CD4-positive, alpha-beta T cell (primary cell): Measurements from ENCODE around the gene ADGRL3. TPM values are rescaled to one million over a fixed set of nuclear protein-coding genes. Genes with fewer than 3 reads are reported as not detected.

Source experiments
- ATAC-seq: fragments of 200-7000 bp; cut with Tn5 transposase; one replicate; pipeline ENCODE4 v1.10.0; 2022; ENCODE audit warnings: mild to moderate bottlenecking; ENCODE audit not compliant: poor library complexity
- CTCF ChIA-PET: fragments of 350-600 bp; sonication (Branson Sonifier 250); formaldehyde crosslinking; loops from one replicate; lab custom pipeline; 2021; ENCODE audit warnings: antibody characterized with exemption, inconsistent platforms; lab: Charles Lee
- POLR2A ChIA-PET: fragments of 350-600 bp; sonication (Branson Sonifier 250); formaldehyde crosslinking; loops from one replicate; lab custom pipeline; 2021; ENCODE audit warnings: antibody characterized with exemption, inconsistent platforms; lab: Charles Lee
- DNase-seq, 14 experiments: peaks; one replicate each; pipeline ENCODE4 v3.0.0-alpha.2; 2013 to 2020; ENCODE audit warnings: mixed read lengths in 2 of 14
- H3K27ac ChIP-seq, 2 donors: one replicate each; pipeline versions ENCODE4 v1.5.1 to v1.7.0; 2013; ENCODE audit warnings: low read length in 2 of 2, low read depth in 1 of 2, mild to moderate bottlenecking in 1 of 2
- H3K27me3 ChIP-seq, 2 experiments: 1 replicate in 1 of 2; 2 replicates in 1 of 2; pipeline versions ENCODE4 v1.6.1 to v1.7.0; 2013; ENCODE audit warnings: low read length in 2 of 2, control low read depth in 1 of 2, mild to moderate bottlenecking in 1 of 2, moderate library complexity in 1 of 2; ENCODE audit not compliant: insufficient read depth in 2 of 2, control insufficient read depth in 1 of 2
- H3K36me3 ChIP-seq: one replicate; pipeline ENCODE4 v1.6.1; 2013; ENCODE audit warnings: low read length, control low read depth; ENCODE audit not compliant: insufficient read depth
- H3K4me1 ChIP-seq: one replicate; pipeline ENCODE4 v1.6.1; 2013; ENCODE audit warnings: low read length, control low read depth; ENCODE audit not compliant: insufficient read depth
- H3K4me3 ChIP-seq: one replicate; pipeline ENCODE4 v1.5.1; 2013; ENCODE audit warnings: mild to moderate bottlenecking, low read length, moderate library complexity
- H3K9me3 ChIP-seq, 2 experiments: 1 replicate in 1 of 2; 2 replicates in 1 of 2; pipeline versions ENCODE4 v1.6.1 to v1.7.0; 2013; ENCODE audit warnings: low read length in 2 of 2, mild to moderate bottlenecking in 2 of 2, control low read depth in 1 of 2, moderate library complexity in 1 of 2; ENCODE audit not compliant: control insufficient read depth in 1 of 2, insufficient read depth in 1 of 2
- H3K27ac Mint-ChIP-seq: one replicate; pipeline ENCODE4 v1.8.0; 2020; ENCODE audit warnings: mixed read lengths
- H3K27me3 Mint-ChIP-seq: one replicate; pipeline ENCODE4 v1.8.0; 2021; ENCODE audit warnings: mixed read lengths
- H3K36me3 Mint-ChIP-seq: one replicate; pipeline ENCODE4 v1.8.0; 2021; ENCODE audit warnings: low read depth, mixed read lengths
- H3K4me1 Mint-ChIP-seq: one replicate; pipeline ENCODE4 v1.8.0; 2021; ENCODE audit warnings: low read depth, mixed read lengths
- H3K4me3 Mint-ChIP-seq: one replicate; pipeline ENCODE4 v1.8.0; 2020; ENCODE audit warnings: mild to moderate bottlenecking, mixed read lengths
- H3K9me3 Mint-ChIP-seq: one replicate; pipeline ENCODE4 v1.8.0; 2020; ENCODE audit warnings: mixed read lengths
- CTCF ChIP-seq: fragments of 200-600 bp; IDR thresholded peaks from one replicate; pipeline ENCODE4 v1.8.0; 2022; ENCODE audit warnings: antibody characterized with exemption, mild to moderate bottlenecking
- intact Hi-C, 2 experiments: fragments of 100-400 bp; cut with DNase I in 1 of 2; cut with micrococcal nuclease in 1 of 2; formaldehyde crosslinking; loops; one replicate each; pipeline versions ENCODE4 v1.15.1 to v1.9.0; 2023 to 2025; cut with DNase I, micrococcal nuclease
- total RNA-seq, 174 experiments: library from RNA in 2 of 174; stranded (reverse) in 2 of 174; gene quantifications; one replicate each; pipeline ENCODE4 v1.2.3 and lab custom pipeline; 2021 to 2026

Gene ADGRL3
- total RNA-seq, 2 experiments from 2014 or later, result not detected

GRCh38 chr4:61831987-61832386 lies 631.9 kb downstream of the ADGRL3 start:
- no peaks in the 10 kb centered on the region for H3K27me3 Mint-ChIP-seq
- no peak for ATAC-seq
- ChIA-PET CTCF (no interaction called here), POLR2A (no interaction called here)
- intact Hi-C loops, result no loop called here
- Histone ChIP-seq H3K27ac (no peak overlapping the region), H3K4me1 (no peaks in the 10 kb centered on the region), H3K36me3 (no peaks in the 10 kb centered on the region), H3K9me3 (peaks cover 0 to 5% of the 10 kb centered on the region in 2 experiments), H3K4me3 (no peak overlapping the region), H3K27me3 (no peaks in the 10 kb centered on the region)
- no peaks in the 10 kb centered on the region for H3K4me1 Mint-ChIP-seq
- H3K36me3 Mint-ChIP-seq, result no peaks in the 10 kb centered on the region
- H3K9me3 Mint-ChIP-seq, result no peaks in the 10 kb centered on the region
- no peak for TF ChIP-seq CTCF
- H3K4me3 Mint-ChIP-seq, result no peak overlapping the region
- H3K27ac Mint-ChIP-seq, result no peak overlapping the region
- no peak for DNase-seq

- ChIA-PET CTCF (no interaction called here), POLR2A (no interaction called here)
- Mint-ChIP-seq H3K36me3 (no peaks in the 10 kb centered on the region), H3K9me3 (peaks cover 7% of the 10 kb centered on the region), H3K4me3 (no peak overlapping the region), H3K27ac (no peak overlapping the region), H3K4me1 (no peaks in the 10 kb centered on the region), H3K27me3 (no peaks in the 10 kb centered on the region)
- H3K4me3 ChIP-seq, result no peak overlapping the region
- no peak for ATAC-seq
- H3K27me3 ChIP-seq, result no peaks in the 10 kb centered on the region
- H3K36me3 ChIP-seq, result no peaks in the 10 kb centered on the region
- H3K4me1 ChIP-seq, result no peaks in the 10 kb centered on the region
- H3K9me3 ChIP-seq, result peaks cover 0 to 7% of the 10 kb centered on the region in 2 experiments
- TF ChIP-seq CTCF, result no peak
- DNase-seq, result no peak
- no peak overlapping the region for H3K27ac ChIP-seq
- intact Hi-C loops, result no loop called here
Measured at GRCh38 chr4:61837395-61837794, 637.3 kb downstream of the ADGRL3 start.

- Mint-ChIP-seq H3K27ac (no peak overlapping the region), H3K4me3 (no peak overlapping the region), H3K4me1 (no peaks in the 10 kb centered on the region), H3K36me3 (no peaks in the 10 kb centered on the region), H3K27me3 (no peaks in the 10 kb centered on the region), H3K9me3 (peaks cover 10% of the 10 kb centered on the region)
- POLR2A ChIA-PET, result no interaction called here
- Histone ChIP-seq H3K4me3 (no peak overlapping the region), H3K9me3 (peaks cover 0 to 7% of the 10 kb centered on the region in 2 experiments), H3K27me3 (no peaks in the 10 kb centered on the region), H3K4me1 (no peaks in the 10 kb centered on the region), H3K36me3 (no peaks in the 10 kb centered on the region), H3K27ac (no peak overlapping the region)
- intact Hi-C loops, result no loop called here
- DNase-seq, result no peak
- ATAC-seq, result no peak
- CTCF ChIA-PET, result no interaction called here
- no peak for TF ChIP-seq CTCF
Measured at GRCh38 chr4:61838072-61838471, 637.9 kb downstream of the ADGRL3 start.
